Peyer's patch (tissue), 4 donors: ENCODE results near the gene PSMD14.

Experiments
- POLR2A ChIP-seq, 2 donors: fragments of 450-650 bp; IDR thresholded peaks; one replicate each; pipeline ENCODE4 v1.5.1; 2017; ENCODE audit warnings: antibody characterized with exemption in 2 of 2, mild to moderate bottlenecking in 2 of 2, moderate library complexity in 2 of 2
- TF ChIP-seq, protein P1 (sequence below), 6 experiments: fragments of 450-650 bp in 4 of 6; fragments of 200-600 bp in 2 of 6; sonication (generic) in 1 of 6; IDR thresholded peaks; one replicate each; pipeline ENCODE4 v1.5.1; 2017 to 2019; ENCODE audit warnings: antibody characterized with exemption in 6 of 6, mild to moderate bottlenecking in 3 of 6, moderate library complexity in 1 of 6

DNA sequence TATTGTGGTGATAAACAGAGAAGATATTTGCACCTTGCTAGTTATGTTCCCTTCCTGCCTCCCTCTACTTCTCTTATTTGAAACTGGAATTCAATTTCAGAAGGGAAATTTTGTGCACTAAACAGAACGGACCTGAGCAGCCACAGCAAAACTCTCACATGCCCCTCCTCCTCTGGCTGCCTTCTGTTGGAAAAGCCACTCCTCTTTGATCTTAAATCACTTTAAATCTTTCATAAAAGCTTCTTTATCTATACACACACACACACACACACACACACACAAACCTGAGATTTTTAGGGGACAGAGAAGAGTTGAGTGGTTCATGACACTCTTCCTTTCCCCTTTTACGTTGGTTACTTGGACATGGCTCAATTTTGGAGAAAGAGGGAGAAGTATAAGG is 113.5 kb downstream of the PSMD14 start:
- TF ChIP-seq, protein P1, sequence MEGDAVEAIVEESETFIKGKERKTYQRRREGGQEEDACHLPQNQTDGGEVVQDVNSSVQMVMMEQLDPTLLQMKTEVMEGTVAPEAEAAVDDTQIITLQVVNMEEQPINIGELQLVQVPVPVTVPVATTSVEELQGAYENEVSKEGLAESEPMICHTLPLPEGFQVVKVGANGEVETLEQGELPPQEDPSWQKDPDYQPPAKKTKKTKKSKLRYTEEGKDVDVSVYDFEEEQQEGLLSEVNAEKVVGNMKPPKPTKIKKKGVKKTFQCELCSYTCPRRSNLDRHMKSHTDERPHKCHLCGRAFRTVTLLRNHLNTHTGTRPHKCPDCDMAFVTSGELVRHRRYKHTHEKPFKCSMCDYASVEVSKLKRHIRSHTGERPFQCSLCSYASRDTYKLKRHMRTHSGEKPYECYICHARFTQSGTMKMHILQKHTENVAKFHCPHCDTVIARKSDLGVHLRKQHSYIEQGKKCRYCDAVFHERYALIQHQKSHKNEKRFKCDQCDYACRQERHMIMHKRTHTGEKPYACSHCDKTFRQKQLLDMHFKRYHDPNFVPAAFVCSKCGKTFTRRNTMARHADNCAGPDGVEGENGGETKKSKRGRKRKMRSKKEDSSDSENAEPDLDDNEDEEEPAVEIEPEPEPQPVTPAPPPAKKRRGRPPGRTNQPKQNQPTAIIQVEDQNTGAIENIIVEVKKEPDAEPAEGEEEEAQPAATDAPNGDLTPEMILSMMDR (IDR thresholded peaks at IDR 0.05) = no peak
- no peak for TF ChIP-seq POLR2A (IDR thresholded peaks at IDR 0.05)
